K562 (cell line): Measurements from ENCODE around the gene FGD6. TPM values are rescaled to one million over a fixed set of nuclear protein-coding genes. Genes with fewer than 3 reads are reported as not detected.
A peak's percentile ranks its signal among the peaks of the same experiment; 100 is the strongest.

ENCODE experiments used
- ATF3 ChIP-seq, 2 experiments: fragments of 450-650 bp in 1 of 2; sonication (generic) in 1 of 2; formaldehyde crosslinking in 1 of 2; IDR thresholded peaks in 1 of 2; conservative IDR thresholded peaks in 1 of 2; 2 replicates each; pipeline versions ENCODE4 v1.6.1 to v1.8.1; 2016 to 2023; ENCODE audit warnings: mild to moderate bottlenecking in 2 of 2, moderate library complexity in 2 of 2, inconsistent platforms in 1 of 2, missing genetic modification reagents in 1 of 2
- BCL6 ChIP-seq: fragments of 250-450 bp; sonication (Bioruptor Pico); IDR thresholded peaks from 2 replicates; pipeline ENCODE4 v1.4.0; 2020
- BMI1 ChIP-seq: fragments of 150-350 bp; IDR thresholded peaks from 2 replicates; pipeline ENCODE4 v1.6.1; 2014; ENCODE audit warnings: low read length
- CHD7 ChIP-seq: fragments of 200-600 bp; sonication (generic); IDR thresholded peaks from one replicate; pipeline ENCODE4 v1.6.1; 2012; ENCODE audit warnings: mild to moderate bottlenecking, low read depth, low read length, inconsistent platforms
- CREB3L1 ChIP-seq: fragments of 450-650 bp; IDR thresholded peaks from 2 replicates; pipeline ENCODE4 v1.6.1; 2014; ENCODE audit warnings: low read depth, mild to moderate bottlenecking, moderate library complexity, borderline replicate concordance
- EGR1 ChIP-seq: fragments of 450-650 bp; conservative IDR thresholded peaks from 2 replicates; pipeline ENCODE4 v1.6.1; 2017; ENCODE audit warnings: mild to moderate bottlenecking
- KHSRP ChIP-seq: fragments of 450-650 bp; IDR thresholded peaks from 2 replicates; pipeline ENCODE4 v1.6.1; 2017
- MAFG ChIP-seq: fragments of 450-650 bp; conservative IDR thresholded peaks from 2 replicates; pipeline ENCODE4 v1.6.1; 2016; ENCODE audit warnings: missing genetic modification characterization, missing compliant biosample characterization
- NR2C1 ChIP-seq, 2 experiments: fragments of 450-650 bp; IDR thresholded peaks; 2 replicates each; pipeline ENCODE4 v1.6.1; 2017; ENCODE audit warnings: mild to moderate bottlenecking in 2 of 2, antibody characterized with exemption in 1 of 2, inconsistent platforms in 1 of 2, missing compliant biosample characterization in 1 of 2, missing genetic modification characterization in 1 of 2
- PPARD ChIP-seq: fragments of 250-450 bp; sonication (Bioruptor Pico); IDR thresholded peaks from 2 replicates; pipeline ENCODE4 v1.8.0; 2022; ENCODE audit warnings: inconsistent platforms, mild to moderate bottlenecking, moderate library complexity
- RNF2 ChIP-seq: sonication (generic); IDR thresholded peaks from 2 replicates; pipeline ENCODE4 v1.6.1; 2016
- TBL1XR1 ChIP-seq, 2 experiments: IDR thresholded peaks; 2 replicates each; pipeline ENCODE4 v1.6.1; 2012; ENCODE audit warnings: improper control_type of control experiment in 2 of 2, low read length in 2 of 2, mild to moderate bottlenecking in 1 of 2
- XRCC5 ChIP-seq: fragments of 200-400 bp; formaldehyde crosslinking; IDR thresholded peaks from 2 replicates; pipeline ENCODE4 v1.6.1; 2017; ENCODE audit warnings: low read depth, mild to moderate bottlenecking, low read length
- polyA plus RNA-seq, 8 experiments: library from polyadenylated mRNA; depleted of rRNA in 4 of 8; stranded (reverse) in 5 of 8; unstranded in 3 of 8; fragments of >200 nt; fragmentation: Nextera tagmentation in 2 of 8; fragmentation: Illumina TruSeq in 1 of 8; extraction: Ambion mirVana in 2 of 8; extraction: Trizol in 1 of 8; gene quantifications; 2 replicates each; pipeline versions ENCODE4 v1.2.1 to v1.2.3, GENCODE V29; 2011 to 2014; ENCODE audit warnings: inconsistent platforms in 1 of 8, missing spikeins in 1 of 8
- total RNA-seq, 7 experiments: library from RNA; depleted of rRNA in 6 of 7; stranded (reverse); fragments of >200 nt in 6 of 7; fragmentation: Illumina TruSeq in 2 of 7; extraction: Trizol in 2 of 7; gene quantifications; 2 replicates each; pipeline versions ENCODE4 v1.2.1 to v1.2.3, GENCODE V29; 2011 to 2021; ENCODE audit warnings: low replicate concordance in 1 of 7

Gene FGD6
- total and polyA plus RNA-seq, 9 of the 15 experiments (the other 6 are each of a cell fraction or from before 2014, with no cell fraction given) = 1.5 to 11.1 (median 5.8) TPM

GRCh38 chr12:95072900-95073697 lies 144.2 kb downstream of the FGD6 start, which contains the start of gene NR2C1 (continued):
- no peak for TF ChIP-seq BCL6 (CRISPR knock-in tag)
- no peak for TF ChIP-seq KHSRP
- peak; percentile 35 to 56; a peak in 2 of 4 replicates for TF ChIP-seq TBL1XR1 (IDR thresholded peaks at IDR 0.05; ENCODE audit: low read length in 2 of 2)
- TF ChIP-seq XRCC5 = no peak
- no peak for TF ChIP-seq MAFG (tag)
- peak; percentile 75; the same call in 1 of the 2 replicates for TF ChIP-seq CREB3L1
- no peak for TF ChIP-seq BMI1
- TF ChIP-seq PPARD (CRISPR knock-in tag) = no peak
- no peak for TF ChIP-seq CHD7
- no peak for TF ChIP-seq ATF3 (IDR thresholded peaks at IDR 0.05)
- TF ChIP-seq ATF3 (CRISPR knock-in tag; conservative IDR thresholded peaks at IDR 0.05) = no peak
- no peak; the same call in 1 of the 2 replicates for TF ChIP-seq RNF2
- peak; percentile 98 for TF ChIP-seq NR2C1 (IDR thresholded peaks at IDR 0.05)
- no peak for TF ChIP-seq NR2C1 (tag; IDR thresholded peaks at IDR 0.05)
- TF ChIP-seq EGR1 = peak; percentile 53
